Endothelial cell of umbilical vein (primary cell): ENCODE data around the gene SMAD2. TPM values are rescaled to one million over a fixed set of nuclear protein-coding genes. Genes with fewer than 3 reads are reported as not detected.

Experiments
- BruUV-seq: library from RNA; stranded (reverse); fragments of 400-500 nt; replicated peaks from 2 replicates; lab custom pipeline; 2021; lab: Mats Ljungman, UMichigan
- CTCF ChIA-PET: fragments of 300-600, 350-600 bp; sonication (Branson Sonifier 250); formaldehyde crosslinking; loops from one replicate; lab custom pipeline; 2021; ENCODE audit warnings: antibody characterized with exemption, inconsistent platforms; lab: Charles Lee
- POLR2A ChIA-PET: fragments of 300-600, 350-600 bp; sonication (Branson Sonifier 250); formaldehyde crosslinking; loops from one replicate; lab custom pipeline; 2021; ENCODE audit warnings: antibody characterized with exemption, inconsistent platforms; lab: Charles Lee
- DNase-seq: peaks from one replicate; pipeline ENCODE4 v3.0.0-alpha.2; 2011; ENCODE audit warnings: low read depth, low spot score
- FAIRE-seq: peaks from 2 replicates; lab custom pipeline; 2011; peaks lifted over from hg19 to GRCh38; lab: Jason Lieb, UNC
- H2AFZ ChIP-seq: 2 replicates; pipeline ENCODE4 v1.6.0; 2012; ENCODE audit warnings: low read depth, low read length, control low read depth, inconsistent platforms
- H3K27ac ChIP-seq: 2 replicates; pipeline ENCODE4 v1.5.1; 2011; ENCODE audit warnings: low read depth, mild to moderate bottlenecking, control low read depth, low read length, moderate library complexity; ENCODE audit not compliant: insufficient read depth
- H3K27me3 ChIP-seq, 2 experiments: 2 replicates each; pipeline versions ENCODE4 v1.6.0 to v1.6.1; 2011; ENCODE audit warnings: low read length in 2 of 2, mixed read lengths in 1 of 2; ENCODE audit not compliant: control insufficient read depth in 2 of 2, insufficient read depth in 2 of 2
- H3K36me3 ChIP-seq, 2 experiments: 2 replicates in 1 of 2; 3 replicates in 1 of 2; pipeline ENCODE4 v1.5.1; 2011; ENCODE audit warnings: low read length in 2 of 2, mild to moderate bottlenecking in 1 of 2, moderate library complexity in 1 of 2; ENCODE audit not compliant: control insufficient read depth in 2 of 2, insufficient read depth in 2 of 2; ENCODE audit errors: extremely low read depth in 1 of 2
- H3K4me1 ChIP-seq: 3 replicates; pipeline ENCODE4 v1.5.1; 2011; ENCODE audit warnings: mild to moderate bottlenecking, low read length; ENCODE audit not compliant: control insufficient read depth, insufficient read depth; ENCODE audit errors: extremely low read depth
- H3K4me2 ChIP-seq: 2 replicates; pipeline ENCODE4 v1.6.1; 2011; ENCODE audit warnings: low read length, control low read depth, mixed read lengths; ENCODE audit not compliant: insufficient read depth
- H3K4me3 ChIP-seq, 3 experiments: fragments of 200-600 bp in 1 of 3; sonication (generic), shearing (Covaris generic) in 1 of 3; replicated peaks in 1 of 3; 2 replicates each; pipeline ENCODE4 v1.5.1; 2011 to 2016; ENCODE audit warnings: control low read depth in 3 of 3, low read length in 3 of 3, mild to moderate bottlenecking in 2 of 3, inconsistent platforms in 1 of 3, low read depth in 1 of 3, moderate library complexity in 1 of 3; ENCODE audit not compliant: insufficient read depth in 1 of 3
- H3K79me2 ChIP-seq: 2 replicates; pipeline ENCODE4 v1.6.0; 2012; ENCODE audit warnings: low read length, inconsistent platforms; ENCODE audit not compliant: control insufficient read depth, insufficient read depth
- H3K9ac ChIP-seq: replicated peaks from 2 replicates; pipeline ENCODE3; 2011; ENCODE audit warnings: low read length, control low read depth; ENCODE audit not compliant: insufficient read depth; ENCODE audit errors: extremely low read depth
- H3K9me1 ChIP-seq: replicated peaks from 3 replicates; pipeline ENCODE4 v1.6.0; 2011; ENCODE audit warnings: mild to moderate bottlenecking, low read length; ENCODE audit not compliant: control insufficient read depth, insufficient read depth; ENCODE audit errors: extremely low read depth
- H3K9me3 ChIP-seq: replicated peaks from 2 replicates; pipeline ENCODE4 v1.5.1; 2012; ENCODE audit warnings: low read length, inconsistent platforms; ENCODE audit not compliant: control insufficient read depth, insufficient read depth
- H4K20me1 ChIP-seq: replicated peaks from 2 replicates; pipeline ENCODE3; 2011; ENCODE audit warnings: mild to moderate bottlenecking, low read length; ENCODE audit not compliant: control insufficient read depth, insufficient read depth; ENCODE audit errors: extremely low read depth
- EZH2 ChIP-seq: IDR thresholded peaks from 2 replicates; pipeline ENCODE4 v1.6.1; 2012; ENCODE audit warnings: borderline replicate concordance, low read depth, mild to moderate bottlenecking, moderate library complexity, low read length, inconsistent platforms; ENCODE audit not compliant: severe bottlenecking
- FOS ChIP-seq: IDR thresholded peaks from 2 replicates; pipeline ENCODE4 v1.6.1; 2011; ENCODE audit warnings: mild to moderate bottlenecking, low read length, moderate library complexity, borderline replicate concordance; ENCODE audit not compliant: insufficient read depth
- GATA2 ChIP-seq: IDR thresholded peaks from 2 replicates; pipeline ENCODE4 v1.7.0; 2011; ENCODE audit warnings: low read depth, mild to moderate bottlenecking, moderate library complexity, mixed read lengths, low read length; ENCODE audit not compliant: insufficient read length, insufficient read depth
- JUN ChIP-seq: IDR thresholded peaks from 2 replicates; pipeline ENCODE4 v1.6.1; 2011; ENCODE audit warnings: borderline replicate concordance, low read depth; ENCODE audit not compliant: insufficient read length, insufficient read depth
- MYC ChIP-seq: IDR thresholded peaks from one replicate; pipeline ENCODE4 v1.6.1; 2011; ENCODE audit warnings: mild to moderate bottlenecking, low read depth, low read length
- POLR2A ChIP-seq: IDR thresholded peaks from 2 replicates; pipeline ENCODE4 v1.6.1; 2012; ENCODE audit warnings: low read depth, mild to moderate bottlenecking, control low read depth, low read length
- POLR2AphosphoS5 ChIP-seq: IDR thresholded peaks from 2 replicates; pipeline ENCODE4 v1.6.1; 2012; ENCODE audit warnings: low read depth, mild to moderate bottlenecking, control low read depth, low read length, moderate library complexity; ENCODE audit not compliant: insufficient read depth
- dilution Hi-C: fragments of 300-500 bp; cut with MboI; formaldehyde crosslinking; loops from one replicate; pipeline ENCODE4 v1.15.0; 2019; ENCODE audit warnings: low sequenced_read_pairs; ENCODE audit not compliant: extremely low pct_ligation_motif_present
- intact Hi-C: fragments of 100-400 bp; cut with micrococcal nuclease; formaldehyde crosslinking; loops from one replicate; pipeline ENCODE4 v1.10.0; 2022
- polyA plus RNA-seq, 4 experiments: library from polyadenylated mRNA; depleted of rRNA in 3 of 4; stranded (reverse) in 3 of 4; unstranded in 1 of 4; fragments of >200 nt; gene quantifications; 2 replicates each; pipeline versions ENCODE4 v1.2.1 to v1.2.3, GENCODE V29; 2011 to 2012; ENCODE audit warnings: missing spikeins in 1 of 4
- total RNA-seq: library from RNA; stranded (reverse); gene quantifications from 2 replicates; pipeline ENCODE4 v1.2.3, GENCODE V29; 2021
- TF ChIP-seq, protein P1 (sequence below), 2 donors: IDR thresholded peaks; 1 replicate in 1 of 2; 2 replicates in 1 of 2; pipeline ENCODE4 v1.5.1; 2011; ENCODE audit warnings: low read length in 2 of 2, mild to moderate bottlenecking in 2 of 2, moderate library complexity in 2 of 2, control low read depth in 1 of 2, inconsistent platforms in 1 of 2, low read depth in 1 of 2; ENCODE audit not compliant: insufficient read depth in 1 of 2; ENCODE audit errors: extremely low read depth in 1 of 2
- TF ChIP-seq, protein P2 (sequence below): IDR thresholded peaks from 2 replicates; pipeline ENCODE4 v1.6.1; 2011; ENCODE audit not compliant: insufficient read depth, insufficient read length

Gene SMAD2
- total and polyA plus RNA-seq, 2 donors (not counting 3 experiments of a cell fraction or from before 2014, with no cell fraction given), result 40.3 to 123 TPM

DNA sequence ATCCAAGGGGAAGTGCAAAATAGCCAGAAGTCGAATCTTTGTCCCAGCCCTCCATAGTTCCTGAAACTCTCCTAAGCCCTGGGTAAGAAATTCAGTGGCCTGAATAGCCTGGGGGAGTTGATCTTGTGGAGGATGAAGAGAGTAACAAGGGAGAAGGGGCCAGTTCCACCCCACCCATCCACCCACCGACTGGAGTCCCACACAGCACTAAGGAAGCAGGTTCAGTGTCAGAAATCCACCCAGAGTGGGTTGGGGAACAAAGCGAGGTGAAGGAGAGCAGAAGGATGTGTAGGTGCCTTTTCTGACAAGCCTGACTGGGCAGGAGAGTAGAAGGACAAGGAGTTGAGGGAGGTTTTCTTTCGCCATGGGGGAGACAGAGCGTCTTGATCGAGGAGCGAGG is 136.8 kb downstream of the SMAD2 start:
- no peak overlapping the region for H3K4me2 ChIP-seq
- H3K9ac ChIP-seq, result no peak overlapping the region
- no peak overlapping the region for H2AFZ ChIP-seq
- H4K20me1 ChIP-seq, result no peaks in the 10 kb centered on the region
- no peak for DNase-seq
- no peak overlapping the region for H3K4me3 ChIP-seq
- no peaks in the 10 kb centered on the region for H3K36me3 ChIP-seq
- H3K9me3 ChIP-seq, result no peaks in the 10 kb centered on the region
- H3K79me2 ChIP-seq, result no peaks in the 10 kb centered on the region
- BruUV-seq, result no TSS peak
- intact Hi-C loops (no loop called here), dilution Hi-C loops (no loop called here)
- H3K4me1 ChIP-seq, result no peaks in the 10 kb centered on the region
- no peak overlapping the region for H3K27ac ChIP-seq
- no peak for TF ChIP-seq EZH2
- H3K27me3 ChIP-seq, result peaks cover 0 to 2% of the 10 kb centered on the region in 2 experiments
- CTCF ChIA-PET, result no interaction called here
- no peak for FAIRE-seq
- POLR2A ChIA-PET, result no interaction called here
- H3K9me1 ChIP-seq, result no peaks in the 10 kb centered on the region

DNA sequence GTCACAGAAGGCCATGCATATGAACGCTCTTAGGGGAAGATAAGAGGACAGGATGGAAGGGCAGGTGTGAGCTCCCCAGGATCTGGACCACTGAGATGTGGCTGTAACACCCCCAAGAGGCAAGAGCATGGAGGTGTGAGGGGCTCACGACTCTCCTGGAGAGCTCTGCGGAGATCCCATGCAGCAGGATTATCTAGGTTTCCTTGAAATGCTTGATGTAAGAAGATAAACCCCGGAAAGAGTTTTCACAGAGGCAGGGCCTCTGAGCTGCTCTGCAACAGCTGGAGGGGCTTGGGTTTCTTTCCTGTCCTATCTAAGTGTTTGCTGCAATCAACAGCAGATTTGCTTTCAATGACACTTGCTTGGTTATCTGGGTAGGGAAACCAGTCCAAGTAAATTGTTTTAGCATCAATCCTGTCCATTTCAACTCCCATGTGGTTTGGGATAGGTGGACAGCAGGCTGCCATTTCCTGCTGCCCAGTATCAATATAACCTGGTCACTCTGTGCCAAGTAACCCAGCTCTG is 138.9 kb downstream of the SMAD2 start:
- DNase-seq, result no peak
- no peaks in the 10 kb centered on the region for H3K9me1 ChIP-seq
- no peak for FAIRE-seq
- H3K4me3 ChIP-seq, result no peak overlapping the region
- TF ChIP-seq FOS (no peak), JUN (no peak), POLR2A (no peak), GATA2 (no peak), EZH2 (no peak), POLR2AphosphoS5 (no peak), MYC (no peak)
- TF ChIP-seq, protein P1, sequence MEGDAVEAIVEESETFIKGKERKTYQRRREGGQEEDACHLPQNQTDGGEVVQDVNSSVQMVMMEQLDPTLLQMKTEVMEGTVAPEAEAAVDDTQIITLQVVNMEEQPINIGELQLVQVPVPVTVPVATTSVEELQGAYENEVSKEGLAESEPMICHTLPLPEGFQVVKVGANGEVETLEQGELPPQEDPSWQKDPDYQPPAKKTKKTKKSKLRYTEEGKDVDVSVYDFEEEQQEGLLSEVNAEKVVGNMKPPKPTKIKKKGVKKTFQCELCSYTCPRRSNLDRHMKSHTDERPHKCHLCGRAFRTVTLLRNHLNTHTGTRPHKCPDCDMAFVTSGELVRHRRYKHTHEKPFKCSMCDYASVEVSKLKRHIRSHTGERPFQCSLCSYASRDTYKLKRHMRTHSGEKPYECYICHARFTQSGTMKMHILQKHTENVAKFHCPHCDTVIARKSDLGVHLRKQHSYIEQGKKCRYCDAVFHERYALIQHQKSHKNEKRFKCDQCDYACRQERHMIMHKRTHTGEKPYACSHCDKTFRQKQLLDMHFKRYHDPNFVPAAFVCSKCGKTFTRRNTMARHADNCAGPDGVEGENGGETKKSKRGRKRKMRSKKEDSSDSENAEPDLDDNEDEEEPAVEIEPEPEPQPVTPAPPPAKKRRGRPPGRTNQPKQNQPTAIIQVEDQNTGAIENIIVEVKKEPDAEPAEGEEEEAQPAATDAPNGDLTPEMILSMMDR (IDR thresholded peaks at IDR 0.05; ENCODE audit: extremely low read depth in 1 of 2, insufficient read depth in 1 of 2, low read depth in 1 of 2, low read length in 2 of 2), result no peak
- TF ChIP-seq, protein P2, sequence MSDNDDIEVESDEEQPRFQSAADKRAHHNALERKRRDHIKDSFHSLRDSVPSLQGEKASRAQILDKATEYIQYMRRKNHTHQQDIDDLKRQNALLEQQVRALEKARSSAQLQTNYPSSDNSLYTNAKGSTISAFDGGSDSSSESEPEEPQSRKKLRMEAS, result no peak
- H3K79me2 ChIP-seq, result no peaks in the 10 kb centered on the region
- H3K36me3 ChIP-seq, result no peaks in the 10 kb centered on the region
- H3K9ac ChIP-seq, result no peak overlapping the region
- dilution Hi-C loops, result no loop called here
- H3K27ac ChIP-seq, result no peak overlapping the region
- no TSS peak for BruUV-seq
- no peaks in the 10 kb centered on the region for H3K4me1 ChIP-seq
- no peak overlapping the region for H3K4me2 ChIP-seq
- ChIA-PET POLR2A (no interaction called here), CTCF (no interaction called here)
- H3K9me3 ChIP-seq, result no peaks in the 10 kb centered on the region
- H3K27me3 ChIP-seq, result peaks cover 0 to 2% of the 10 kb centered on the region in 2 experiments
- H2AFZ ChIP-seq, result no peak overlapping the region
- intact Hi-C loops, result no loop called here
- H4K20me1 ChIP-seq, result no peaks in the 10 kb centered on the region
